ENCODE measurements around the gene VAPB.

The VAPB gene

GRCh38 chr20:58446264-58446959, 57.4 kb downstream of the VAPB start (continued):
- TF ChIP-seq ZNF654 (tag by site-specific recombination; IDR thresholded peaks at IDR 0.05; ENCODE audit: low read depth): no peak
- TF ChIP-seq PRDM6 (tag by site-specific recombination; IDR thresholded peaks at IDR 0.05): no peak
- TF ChIP-seq ZNF324 (tag by site-specific recombination; IDR thresholded peaks at IDR 0.05): no peak
- TF ChIP-seq ZNF354C (tag by site-specific recombination; IDR thresholded peaks at IDR 0.05; ENCODE audit: borderline replicate concordance, low read depth): no peak
- TF ChIP-seq, protein P1, sequence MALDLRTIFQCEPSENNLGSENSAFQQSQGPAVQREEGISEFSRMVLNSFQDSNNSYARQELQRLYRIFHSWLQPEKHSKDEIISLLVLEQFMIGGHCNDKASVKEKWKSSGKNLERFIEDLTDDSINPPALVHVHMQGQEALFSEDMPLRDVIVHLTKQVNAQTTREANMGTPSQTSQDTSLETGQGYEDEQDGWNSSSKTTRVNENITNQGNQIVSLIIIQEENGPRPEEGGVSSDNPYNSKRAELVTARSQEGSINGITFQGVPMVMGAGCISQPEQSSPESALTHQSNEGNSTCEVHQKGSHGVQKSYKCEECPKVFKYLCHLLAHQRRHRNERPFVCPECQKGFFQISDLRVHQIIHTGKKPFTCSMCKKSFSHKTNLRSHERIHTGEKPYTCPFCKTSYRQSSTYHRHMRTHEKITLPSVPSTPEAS (tag by site-specific recombination; IDR thresholded peaks at IDR 0.05): no peak
- TF ChIP-seq SETDB1 (IDR thresholded peaks at IDR 0.05; ENCODE audit: insufficient read length, low read length): no peak
- TF ChIP-seq, protein P2, sequence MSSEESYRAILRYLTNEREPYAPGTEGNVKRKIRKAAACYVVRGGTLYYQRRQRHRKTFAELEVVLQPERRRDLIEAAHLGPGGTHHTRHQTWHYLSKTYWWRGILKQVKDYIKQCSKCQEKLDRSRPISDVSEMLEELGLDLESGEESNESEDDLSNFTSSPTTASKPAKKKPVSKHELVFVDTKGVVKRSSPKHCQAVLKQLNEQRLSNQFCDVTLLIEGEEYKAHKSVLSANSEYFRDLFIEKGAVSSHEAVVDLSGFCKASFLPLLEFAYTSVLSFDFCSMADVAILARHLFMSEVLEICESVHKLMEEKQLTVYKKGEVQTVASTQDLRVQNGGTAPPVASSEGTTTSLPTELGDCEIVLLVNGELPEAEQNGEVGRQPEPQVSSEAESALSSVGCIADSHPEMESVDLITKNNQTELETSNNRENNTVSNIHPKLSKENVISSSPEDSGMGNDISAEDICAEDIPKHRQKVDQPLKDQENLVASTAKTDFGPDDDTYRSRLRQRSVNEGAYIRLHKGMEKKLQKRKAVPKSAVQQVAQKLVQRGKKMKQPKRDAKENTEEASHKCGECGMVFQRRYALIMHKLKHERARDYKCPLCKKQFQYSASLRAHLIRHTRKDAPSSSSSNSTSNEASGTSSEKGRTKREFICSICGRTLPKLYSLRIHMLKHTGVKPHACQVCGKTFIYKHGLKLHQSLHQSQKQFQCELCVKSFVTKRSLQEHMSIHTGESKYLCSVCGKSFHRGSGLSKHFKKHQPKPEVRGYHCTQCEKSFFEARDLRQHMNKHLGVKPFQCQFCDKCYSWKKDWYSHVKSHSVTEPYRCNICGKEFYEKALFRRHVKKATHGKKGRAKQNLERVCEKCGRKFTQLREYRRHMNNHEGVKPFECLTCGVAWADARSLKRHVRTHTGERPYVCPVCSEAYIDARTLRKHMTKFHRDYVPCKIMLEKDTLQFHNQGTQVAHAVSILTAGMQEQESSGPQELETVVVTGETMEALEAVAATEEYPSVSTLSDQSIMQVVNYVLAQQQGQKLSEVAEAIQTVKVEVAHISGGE (tag by site-specific recombination; conservative IDR thresholded peaks at IDR 0.05; ENCODE audit: low read depth): no peak

GRCh38 chr20:58446960-58447265, 57.9 kb downstream of the VAPB start:
- POLR2A ChIA-PET: no interaction called here
- Histone ChIP-seq H3K4me1 (ENCODE audit: control insufficient read depth, insufficient read depth, low read length) (no peaks in the 10 kb centered on the region), H3K9me3 (ENCODE audit: control insufficient read depth, insufficient read depth, low read depth, low read length) (no peaks in the 10 kb centered on the region), H3K36me3 (ENCODE audit: control insufficient read depth in 2 of 2, insufficient read depth in 1 of 2, low read length in 2 of 2) (peaks cover 0 to 82% of the 10 kb centered on the region in 2 experiments; a peak in 2 of 3 replicates), H3K27ac (ENCODE audit: extremely low read depth, low read depth, low read length) (no peak overlapping the region), H3K4me3 (ENCODE audit: low read depth, low read length) (no peak overlapping the region)
- CTCF ChIA-PET: interaction anchor here (0.7 to 2.9 kb wide), 9 partner anchors 11 to 211 kb away, joined by 3 to 29 read pairs (median 3); no protein-coding TSS in a partner anchor
- TF ChIP-seq ZNF600 (tag by site-specific recombination; IDR thresholded peaks at IDR 0.05): no peak
- TF ChIP-seq YY1 (tag by site-specific recombination; IDR thresholded peaks at IDR 0.05): no peak
- TF ChIP-seq ZNF776 (tag by site-specific recombination; IDR thresholded peaks at IDR 0.05; ENCODE audit: borderline replicate concordance): no peak
- no peak for TF ChIP-seq ZNF221 (tag by site-specific recombination; IDR thresholded peaks at IDR 0.05; ENCODE audit: borderline replicate concordance)
- TF ChIP-seq OSR2 (tag by site-specific recombination; IDR thresholded peaks at IDR 0.05): no peak
- no peak for TF ChIP-seq ZNF24 (tag by site-specific recombination; IDR thresholded peaks at IDR 0.05)

DNA sequence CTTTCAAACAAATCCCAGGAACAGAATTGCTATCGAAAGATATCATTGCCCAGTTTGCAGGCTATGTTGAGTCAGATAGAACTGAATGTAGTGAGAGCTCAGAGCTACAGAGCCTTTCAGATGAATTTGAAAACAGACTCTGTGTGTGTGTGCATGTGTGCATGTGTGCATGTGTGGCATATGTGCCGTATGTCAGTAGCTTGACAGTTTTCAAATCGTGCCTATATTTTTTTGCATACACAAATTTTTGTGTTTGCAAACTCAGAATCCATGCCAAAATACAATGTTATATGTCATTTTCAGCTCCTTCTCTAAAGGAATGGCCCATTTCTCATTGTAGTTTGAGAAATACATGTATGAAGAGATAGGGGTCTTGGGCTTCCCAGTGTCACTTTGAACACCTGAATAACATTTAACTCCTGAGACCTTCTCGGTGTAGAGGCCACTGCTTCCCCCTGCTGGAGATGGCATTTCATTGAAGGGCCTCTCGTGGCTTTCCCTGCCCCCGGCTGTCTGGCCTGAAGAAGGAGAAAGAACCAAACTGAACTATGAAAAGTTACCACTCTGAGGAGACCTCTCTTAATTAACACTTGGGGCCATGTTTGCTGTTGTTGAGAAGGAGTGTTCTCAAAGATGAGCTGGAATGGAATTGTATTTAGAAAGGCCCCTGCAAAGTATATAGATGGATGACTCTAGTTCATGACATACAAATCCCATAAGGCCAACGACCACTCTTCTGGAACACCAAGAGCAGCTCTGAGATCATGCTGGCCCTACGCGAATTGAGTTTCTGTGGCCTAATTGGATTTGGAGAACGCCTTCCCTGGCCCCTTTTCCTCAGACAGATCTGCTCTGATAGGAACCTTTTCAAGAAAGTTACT, 58.7 kb downstream of the VAPB start:
- Histone ChIP-seq H3K36me3 (ENCODE audit: control insufficient read depth in 2 of 2, insufficient read depth in 1 of 2, low read length in 2 of 2) (peaks cover 0 to 80% of the 10 kb centered on the region in 2 experiments; a peak in 2 of 3 replicates), H3K9me3 (ENCODE audit: control insufficient read depth, insufficient read depth, low read depth, low read length) (no peaks in the 10 kb centered on the region), H3K4me1 (ENCODE audit: control insufficient read depth, insufficient read depth, low read length) (no peaks in the 10 kb centered on the region), H3K4me3 (ENCODE audit: low read depth, low read length) (no peak overlapping the region), H3K27ac (ENCODE audit: extremely low read depth, low read depth, low read length) (no peak overlapping the region)
- ChIA-PET POLR2A (no interaction called here), CTCF (interaction anchor here (0.6 to 2.9 kb wide), 19 partner anchors 11 to 228 kb away, joined by 3 to 29 read pairs (median 3); partner anchors contain the start of gene STX16)
- peak; percentile 60 for TF ChIP-seq ZNF654 (tag by site-specific recombination; IDR thresholded peaks at IDR 0.05; ENCODE audit: low read depth)
- peak; percentile 18; the same call in 1 of the 2 replicates for TF ChIP-seq CTCF (tag by site-specific recombination; IDR thresholded peaks at IDR 0.05)
- no peak for TF ChIP-seq ZNF561 (tag by site-specific recombination; IDR thresholded peaks at IDR 0.05; ENCODE audit: borderline replicate concordance)
- TF ChIP-seq, protein P3, sequence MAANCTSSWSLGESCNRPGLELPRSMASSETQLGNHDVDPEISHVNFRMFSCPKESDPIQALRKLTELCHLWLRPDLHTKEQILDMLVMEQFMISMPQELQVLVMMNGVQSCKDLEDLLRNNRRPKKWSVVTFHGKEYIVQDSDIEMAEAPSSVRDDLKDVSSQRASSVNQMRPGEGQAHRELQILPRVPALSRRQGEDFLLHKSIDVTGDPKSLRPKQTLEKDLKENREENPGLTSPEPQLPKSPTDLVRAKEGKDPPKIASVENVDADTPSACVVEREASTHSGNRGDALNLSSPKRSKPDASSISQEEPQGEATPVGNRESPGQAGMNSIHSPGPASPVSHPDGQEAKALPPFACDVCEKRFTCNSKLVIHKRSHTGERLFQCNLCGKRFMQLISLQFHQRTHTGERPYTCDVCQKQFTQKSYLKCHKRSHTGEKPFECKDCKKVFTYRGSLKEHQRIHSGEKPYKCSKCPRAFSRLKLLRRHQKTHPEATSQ (tag by site-specific recombination; IDR thresholded peaks at IDR 0.05): no peak

Data from HEK293 (cell line).